ENCODE data around the gene AWAT1.
A peak's percentile ranks its signal among the peaks of the same experiment; 100 is the strongest.
"Not testable (repeated sequence)": the region's sequence is repeated elsewhere in the genome, so short reads cannot be mapped to it uniquely, and the experiment has no call there.

AWAT1 gene

DNA sequence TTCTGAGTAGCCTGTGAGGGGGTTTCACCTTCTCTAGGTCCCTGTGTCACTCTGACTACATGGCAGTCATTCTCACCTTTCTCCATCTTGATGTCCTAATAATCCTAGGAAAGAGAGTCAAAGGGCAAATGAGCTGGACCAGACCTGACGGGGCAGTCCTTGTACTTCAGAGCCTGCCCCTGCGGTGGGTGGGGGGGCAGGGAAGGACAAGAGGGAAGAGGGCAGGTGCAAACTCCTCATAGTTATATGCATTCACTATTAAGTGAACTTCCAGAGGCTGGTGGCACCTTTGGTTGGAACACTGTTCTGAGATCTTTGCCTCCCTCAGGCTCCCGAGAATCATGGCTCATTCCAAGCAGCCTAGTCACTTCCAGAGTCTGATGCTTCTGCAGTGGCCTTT lies at the start of gene AWAT1:
Gene AWAT1, plus strand, starts transcription at position 301 of the 400 bp plus-strand sequence. Its CDS starts 41 bp downstream, at position 342.
- no peak for DNase-seq

DNA sequence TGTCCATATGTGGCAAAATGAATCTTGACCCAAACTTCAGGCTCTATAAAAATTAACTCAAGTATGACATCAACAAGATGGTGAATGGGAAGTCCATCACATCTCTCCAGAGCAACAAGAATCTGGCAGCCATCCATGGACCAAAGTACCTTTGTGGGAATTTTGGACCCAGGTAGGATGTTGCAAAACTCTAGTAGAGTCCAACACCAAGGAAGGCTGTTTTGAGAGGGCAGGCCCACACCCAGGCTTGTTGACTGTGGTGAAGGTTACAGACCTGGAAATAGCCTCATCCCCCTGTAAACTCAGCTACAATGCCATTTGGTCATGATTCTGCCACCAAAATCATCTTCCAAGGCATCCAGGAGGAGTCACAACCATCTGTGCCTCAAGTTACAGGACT lies 44.2 kb upstream of the AWAT1 start:
- DNase-seq: no peak

DNA sequence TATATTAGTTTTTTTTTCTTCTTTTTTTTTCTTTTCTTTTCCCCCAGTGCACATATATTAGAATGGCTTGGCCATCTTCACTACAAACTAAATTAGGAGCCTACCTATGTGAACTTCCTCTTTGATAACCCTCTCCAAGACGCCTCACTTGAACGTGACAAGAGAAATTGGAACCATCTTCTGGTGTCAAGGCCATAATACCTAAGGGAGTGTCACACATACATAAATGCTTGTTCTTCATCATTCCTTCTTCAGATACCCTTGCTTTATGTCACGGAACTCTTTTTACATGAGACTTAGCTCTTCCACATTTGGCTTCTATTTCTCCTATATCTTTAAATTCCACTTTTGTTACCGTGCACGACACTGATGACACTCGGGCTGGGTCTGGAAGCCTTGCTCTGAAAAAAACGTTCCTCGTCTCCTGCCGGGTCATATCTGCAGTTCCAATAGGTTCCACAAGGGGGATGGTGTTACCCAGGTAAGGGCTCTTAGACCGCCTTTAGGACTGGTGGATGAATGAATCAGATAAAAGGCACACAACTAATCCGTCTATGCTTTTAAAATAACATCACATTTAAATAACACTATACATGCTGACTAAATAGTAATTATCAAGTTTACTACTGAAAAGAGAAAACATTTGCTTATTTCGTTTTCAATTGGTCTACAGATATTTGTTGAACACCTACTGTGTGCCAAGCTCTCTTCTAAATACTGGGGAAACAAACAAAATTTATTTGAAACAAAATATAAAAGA lies 37.3 kb upstream of the AWAT1 start:
- DNase-seq: peak; percentile 46 to 75

DNA sequence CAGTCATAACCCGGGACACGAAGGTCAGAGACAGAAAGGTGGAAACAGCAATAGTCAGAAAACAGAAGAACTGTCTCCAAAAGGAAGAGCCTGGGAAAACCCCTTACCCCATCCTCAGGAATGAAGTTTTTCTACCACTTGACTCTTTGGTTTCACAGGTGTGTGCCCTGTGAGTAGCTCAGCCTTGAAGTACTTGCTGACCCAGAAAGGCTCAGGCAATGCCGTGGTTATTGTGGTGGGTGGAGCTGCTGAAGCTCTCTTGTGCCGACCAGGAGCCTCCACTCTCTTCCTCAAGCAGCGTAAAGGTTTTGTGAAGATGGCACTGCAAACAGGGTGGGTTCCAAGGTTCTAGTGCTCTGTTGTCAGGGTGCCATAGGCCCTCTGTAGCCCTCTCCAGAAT lies 32.7 kb upstream of the AWAT1 start:
- DNase-seq: no peak

DNA sequence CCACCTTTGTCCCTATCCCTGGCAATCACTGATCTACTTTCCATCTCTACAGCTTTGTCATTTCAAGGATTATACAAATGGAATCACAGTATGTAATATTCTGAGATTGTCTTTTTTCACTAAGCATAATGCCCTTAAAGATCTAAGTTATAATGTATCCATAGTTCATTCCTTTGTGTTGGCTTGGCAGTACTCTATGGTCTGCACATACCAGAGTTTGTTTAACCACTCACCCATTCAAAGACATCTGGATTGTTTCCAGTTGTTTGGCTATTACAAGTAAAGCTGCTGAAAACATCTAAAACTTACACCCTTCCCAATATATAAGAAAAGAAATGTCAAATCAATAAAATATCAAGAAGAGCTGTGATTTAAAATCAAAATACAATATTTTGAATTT lies 26.0 kb upstream of the AWAT1 start:
- no peak for DNase-seq

DNA sequence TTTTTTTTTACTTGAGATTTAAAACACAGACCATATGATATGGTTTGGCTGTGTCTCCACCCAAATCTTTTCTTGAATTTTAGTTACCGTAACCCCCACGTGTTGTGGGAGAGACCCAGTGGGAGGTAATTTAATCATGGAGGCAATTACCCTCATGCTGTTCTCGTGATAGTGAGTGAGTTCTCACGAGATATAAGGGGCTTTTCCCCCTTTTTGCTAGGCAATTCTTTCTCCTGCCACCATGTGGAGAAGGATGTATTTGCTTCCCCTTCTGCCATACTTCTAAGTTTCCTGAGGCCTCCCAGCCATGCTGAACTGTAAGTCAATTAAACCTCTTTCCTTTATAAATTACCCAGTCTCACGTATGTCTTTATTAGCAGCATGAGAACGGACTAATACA lies 24.9 kb upstream of the AWAT1 start:
- not testable (repeated sequence) for DNase-seq

DNA sequence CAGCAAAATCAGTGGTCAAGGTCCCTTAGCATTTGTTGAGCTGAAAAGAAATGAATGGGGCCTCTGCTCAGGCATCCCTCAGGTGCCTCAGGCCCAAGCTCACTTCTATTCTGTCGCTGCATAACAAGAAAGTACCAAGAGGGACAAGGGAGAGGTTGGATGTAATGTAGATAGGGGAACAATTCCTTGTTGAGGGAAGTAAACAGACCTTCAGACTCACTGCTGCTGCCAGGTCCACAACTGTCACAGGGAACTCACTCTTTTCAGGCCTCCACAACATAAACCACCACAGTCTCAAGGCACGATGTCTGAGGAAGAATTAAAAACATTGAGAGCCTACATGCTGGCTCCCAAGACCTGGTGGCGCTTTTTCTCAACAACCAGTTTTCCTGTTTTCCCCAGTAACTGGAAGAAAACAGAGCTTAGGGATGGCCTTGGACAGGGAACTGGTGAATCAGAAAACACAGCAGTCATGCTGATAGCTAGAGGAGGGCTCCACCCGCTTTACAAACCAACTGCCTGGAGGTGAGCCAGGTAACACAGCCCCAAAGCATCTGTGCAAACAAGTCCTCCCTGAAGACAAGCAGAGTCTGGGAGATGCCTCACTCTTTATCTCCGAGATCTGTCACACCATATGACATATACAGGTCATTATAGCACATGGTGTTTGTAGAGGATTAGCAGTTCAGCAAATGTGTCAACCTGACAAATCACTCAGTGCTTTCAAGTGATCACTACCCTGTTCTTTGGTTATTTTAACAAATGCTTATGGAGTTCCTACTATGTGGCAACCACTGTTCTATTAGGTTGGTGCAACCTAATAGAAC lies 14.3 kb upstream of the AWAT1 start:
- DNase-seq: no peak

DNA sequence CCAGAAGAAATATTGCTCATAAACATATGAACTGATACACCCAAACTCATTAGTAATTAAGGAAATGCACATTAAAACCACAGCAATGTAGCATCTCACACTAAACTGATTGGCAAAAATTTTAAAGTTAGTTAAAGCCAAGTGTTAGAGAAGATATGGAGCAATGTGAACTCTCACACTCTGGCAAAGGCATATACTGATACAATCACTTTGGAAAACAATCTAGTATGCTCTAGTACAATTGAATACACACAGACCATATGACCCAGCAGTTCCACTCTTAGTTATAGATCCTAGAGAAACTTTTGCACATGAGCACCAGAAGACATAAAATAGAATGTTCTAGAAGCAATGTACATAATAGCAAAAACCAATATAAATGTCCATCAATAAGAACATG lies 8.4 kb upstream of the AWAT1 start:
- no peak for DNase-seq

DNA sequence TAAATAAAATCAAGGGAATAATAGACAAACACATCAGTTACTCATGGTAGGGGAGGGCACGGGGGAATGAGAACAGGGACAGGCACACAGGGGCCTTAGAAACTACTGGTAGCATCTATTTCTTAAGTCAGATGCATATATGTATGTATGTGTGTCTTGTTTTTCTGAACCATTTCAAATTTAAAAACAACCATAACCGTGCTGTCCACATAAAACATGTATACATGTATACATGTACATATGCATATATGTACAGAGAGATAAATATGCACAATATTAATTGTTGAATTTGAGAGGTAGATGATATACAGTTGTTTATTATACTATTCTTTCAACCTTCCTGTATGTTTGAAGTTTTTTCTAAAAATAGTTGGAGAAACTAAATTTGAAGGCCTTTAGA lies 7.8 kb upstream of the AWAT1 start:
- DNase-seq: no peak

DNA sequence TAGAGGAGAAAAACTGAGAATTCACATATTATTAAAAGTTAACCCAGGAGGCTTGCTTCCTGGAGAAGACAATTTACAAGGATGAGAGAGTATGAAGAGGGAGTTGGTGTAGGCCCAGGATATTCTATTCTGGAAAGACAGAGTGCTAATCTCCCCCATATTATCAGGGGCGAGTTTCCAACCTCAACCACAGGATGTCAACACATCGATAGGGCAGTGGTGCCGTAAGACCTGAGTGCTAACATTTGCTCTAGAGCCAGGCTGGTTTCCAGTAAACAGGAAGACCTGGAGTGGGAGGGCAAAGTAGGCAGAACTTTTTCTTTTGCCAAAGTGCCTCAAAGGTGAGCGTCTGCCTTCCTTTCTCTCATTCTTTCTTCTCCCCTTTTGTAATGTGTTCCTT lies 2.8 kb upstream of the AWAT1 start:
- no peak for DNase-seq

DNA sequence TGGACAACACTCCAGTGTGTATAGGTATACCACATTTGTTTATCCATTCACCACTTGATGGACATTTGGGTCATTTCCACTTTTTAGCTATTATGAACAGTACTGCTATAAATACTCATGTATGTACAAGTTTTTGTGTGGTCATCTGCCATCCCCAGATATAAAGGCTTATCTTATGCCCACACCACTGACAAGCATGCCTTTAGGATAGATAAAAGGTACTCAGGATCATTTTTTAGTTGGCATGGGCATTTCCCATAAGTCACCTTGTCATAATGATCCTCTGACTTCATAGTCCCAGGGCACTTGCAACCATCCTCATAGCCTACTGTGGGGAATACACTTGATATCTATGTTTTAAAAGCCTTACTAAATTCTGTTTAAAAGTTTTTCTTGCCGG lies 6.3 kb downstream of the AWAT1 start:
- DNase-seq: no peak

DNA sequence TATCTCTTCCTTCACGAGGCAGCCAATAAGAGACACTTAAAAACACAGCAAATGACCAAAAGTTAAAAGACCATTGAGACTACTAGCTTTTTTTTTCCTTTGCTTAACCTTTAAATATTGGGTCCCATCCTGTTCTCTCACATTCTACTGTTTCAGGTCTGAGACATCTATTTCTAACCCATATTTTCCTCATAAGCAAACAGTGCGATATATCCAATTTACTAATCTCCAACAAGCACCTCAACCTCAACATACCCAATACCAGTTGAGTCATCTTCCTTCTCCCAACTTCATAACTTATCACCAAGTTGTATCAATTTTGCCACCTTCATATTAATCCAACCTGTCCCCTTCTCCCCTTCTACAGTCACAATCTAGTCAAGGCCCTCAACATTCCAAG lies 7.0 kb downstream of the AWAT1 start:
- no peak for DNase-seq

DNA sequence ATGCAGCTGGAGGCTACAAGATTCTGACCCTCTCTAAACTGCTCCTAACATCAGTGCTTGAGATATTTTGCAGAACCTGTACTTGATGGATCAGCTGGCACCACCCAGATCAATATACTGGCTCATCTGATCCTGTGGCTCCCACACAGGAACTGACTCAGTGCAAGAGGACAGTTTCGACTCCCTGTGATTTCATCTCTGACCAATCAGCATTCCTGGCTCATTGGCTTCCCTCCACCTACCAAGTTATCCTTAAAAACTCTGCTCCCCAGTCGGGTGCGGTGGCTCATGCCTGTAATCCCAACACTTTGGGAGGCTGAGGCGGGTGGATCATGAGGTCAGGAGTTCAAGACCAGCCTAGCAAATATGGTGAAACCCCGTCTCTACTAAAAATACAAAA lies 9.1 kb downstream of the AWAT1 start:
- not testable (repeated sequence) for DNase-seq

DNA sequence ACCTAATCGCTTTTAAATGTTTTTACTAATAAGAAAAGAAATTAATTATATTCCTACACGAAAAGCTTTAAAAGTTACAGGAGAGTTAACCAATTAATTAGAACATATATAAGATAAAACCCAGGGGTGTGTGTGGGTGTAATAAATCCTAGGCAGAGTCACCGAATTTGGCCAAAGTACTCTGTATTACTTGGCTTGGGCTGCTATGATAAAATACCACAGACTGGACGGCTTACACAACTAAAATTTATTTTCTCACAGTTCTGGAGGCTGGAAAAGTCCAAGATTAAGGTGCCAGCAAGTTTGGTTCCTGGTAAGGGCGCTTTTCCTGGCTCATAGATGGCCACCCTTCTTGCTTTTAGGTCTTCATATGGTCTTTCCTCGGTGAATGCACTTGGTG lies 10.4 kb downstream of the AWAT1 start:
- DNase-seq: no peak

DNA sequence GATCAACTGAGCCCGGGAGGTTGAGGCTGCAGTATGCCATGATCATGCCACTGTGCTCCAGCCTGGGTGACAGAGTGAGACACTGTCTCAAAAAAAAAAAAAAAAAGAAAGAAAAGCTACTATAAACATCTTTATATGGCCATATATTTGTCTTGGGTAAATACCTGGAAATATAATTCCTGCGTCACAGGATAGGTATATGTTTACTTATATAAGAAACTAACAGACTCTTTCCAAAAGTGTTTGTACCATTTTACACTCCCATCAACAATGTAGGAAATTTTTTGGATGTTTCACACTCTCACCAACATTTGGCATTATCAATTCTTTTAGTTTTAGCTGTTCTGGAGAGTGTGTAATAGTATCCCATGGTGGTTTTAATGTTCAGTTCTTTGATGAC lies 12.8 kb downstream of the AWAT1 start:
- DNase-seq: no peak

DNA sequence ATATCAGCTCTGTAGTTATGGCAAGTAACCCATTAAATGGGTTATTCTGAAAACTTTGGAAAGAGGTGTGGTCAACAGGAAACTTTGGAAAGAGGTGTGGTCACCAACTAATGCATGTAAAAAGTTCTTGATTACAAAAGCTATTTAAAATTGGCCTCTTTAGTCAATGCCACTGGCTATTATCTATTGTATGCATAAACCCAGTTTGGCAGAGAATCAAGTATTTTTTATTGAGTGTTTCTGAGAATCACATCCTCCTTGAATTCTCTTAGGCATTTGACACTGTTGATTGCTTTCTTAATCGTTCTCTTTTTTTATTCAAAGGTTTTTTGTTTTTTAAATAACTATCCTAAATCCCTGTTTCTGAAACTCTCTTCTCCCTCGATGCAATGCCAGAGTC lies 18.0 kb downstream of the AWAT1 start:
- no peak for DNase-seq

DNA sequence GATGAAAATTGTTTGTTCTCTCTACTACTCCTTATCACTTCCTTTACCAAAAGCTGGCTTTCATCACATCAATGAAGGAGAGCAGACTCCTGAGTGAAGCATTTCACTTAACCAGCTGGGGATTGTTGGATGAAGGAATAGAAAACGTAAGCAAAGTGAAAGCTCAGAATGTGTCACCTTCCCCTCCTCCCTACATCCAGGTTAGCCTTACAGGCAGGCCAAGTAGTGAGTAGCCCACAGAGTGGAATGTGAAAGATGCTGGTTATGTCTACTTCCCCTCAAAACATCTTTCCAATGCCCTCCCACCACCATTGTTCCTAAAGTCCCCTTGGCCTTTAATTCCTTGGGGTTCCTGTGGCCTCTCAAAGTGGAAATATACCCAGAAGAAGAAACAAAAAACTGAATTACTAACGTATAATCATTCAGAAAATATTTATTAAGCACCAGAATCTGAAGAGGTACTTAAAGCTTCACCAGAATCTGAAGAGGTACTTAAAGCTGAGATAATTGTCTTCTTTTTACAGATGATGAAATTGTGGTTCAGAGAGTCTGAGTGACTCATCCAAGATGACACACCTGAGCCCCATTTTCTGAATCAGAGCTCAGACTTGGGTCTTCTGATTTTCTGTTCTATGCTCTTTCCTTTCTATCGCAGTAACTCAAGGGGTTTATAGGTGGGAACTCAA lies 19.1 kb downstream of the AWAT1 start:
- no peak for DNase-seq

DNA sequence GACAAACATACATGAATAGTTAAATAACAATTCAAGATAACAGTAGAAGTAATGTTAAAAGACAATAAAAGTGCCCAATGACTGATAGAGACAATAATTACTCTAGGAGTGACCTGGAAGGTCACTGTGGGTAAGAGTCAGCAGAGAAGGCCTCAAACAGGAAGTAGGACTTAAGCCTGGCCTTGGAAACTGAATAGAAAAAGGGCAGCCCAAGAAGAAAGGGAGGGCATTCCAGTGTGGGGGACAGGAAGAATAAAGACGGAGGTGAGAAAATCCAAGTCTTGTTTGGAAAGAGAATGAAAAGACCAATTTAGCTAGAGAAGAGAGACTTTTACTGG lies 19.6 kb downstream of the AWAT1 start:
- DNase-seq: no peak

DNA sequence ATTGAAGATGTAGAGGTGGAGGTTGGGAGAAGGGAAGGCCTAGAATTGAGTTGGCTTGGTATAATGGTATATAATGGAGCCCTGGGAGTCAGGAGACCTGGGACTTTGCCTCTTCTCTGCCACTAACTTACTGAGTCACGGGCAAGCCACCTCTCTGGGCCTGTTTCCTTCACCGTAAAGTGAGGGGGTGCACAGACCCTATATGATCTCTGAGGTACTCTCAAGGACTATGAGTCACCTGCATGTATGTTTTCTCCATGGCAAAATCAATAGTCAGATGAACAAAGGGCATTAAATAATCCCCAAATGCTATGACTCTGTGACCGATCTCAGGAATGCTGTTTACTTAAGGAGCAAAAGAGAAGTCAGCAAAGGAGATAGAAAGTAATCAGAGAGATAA lies 20.5 kb downstream of the AWAT1 start:
- no peak for DNase-seq

DNA sequence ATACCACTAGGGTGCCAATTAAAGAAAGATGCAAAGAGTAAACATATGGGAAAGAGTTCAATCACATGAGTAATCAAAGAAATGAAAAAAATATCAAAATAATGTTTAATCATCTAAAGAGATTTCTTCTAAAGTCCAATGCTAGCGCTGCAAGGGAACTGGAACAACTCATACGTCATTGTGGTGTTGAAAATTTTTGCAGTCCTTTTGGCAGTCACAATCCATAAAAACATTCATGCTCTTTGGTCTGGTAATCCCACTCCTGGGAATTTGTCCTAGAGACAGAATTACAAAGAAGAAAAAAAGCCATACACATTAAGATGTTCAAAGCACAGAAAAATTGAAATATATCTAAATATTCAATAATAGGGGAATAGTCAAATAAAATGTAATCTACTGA lies 21.0 kb downstream of the AWAT1 start:
- DNase-seq: no peak

DNA sequence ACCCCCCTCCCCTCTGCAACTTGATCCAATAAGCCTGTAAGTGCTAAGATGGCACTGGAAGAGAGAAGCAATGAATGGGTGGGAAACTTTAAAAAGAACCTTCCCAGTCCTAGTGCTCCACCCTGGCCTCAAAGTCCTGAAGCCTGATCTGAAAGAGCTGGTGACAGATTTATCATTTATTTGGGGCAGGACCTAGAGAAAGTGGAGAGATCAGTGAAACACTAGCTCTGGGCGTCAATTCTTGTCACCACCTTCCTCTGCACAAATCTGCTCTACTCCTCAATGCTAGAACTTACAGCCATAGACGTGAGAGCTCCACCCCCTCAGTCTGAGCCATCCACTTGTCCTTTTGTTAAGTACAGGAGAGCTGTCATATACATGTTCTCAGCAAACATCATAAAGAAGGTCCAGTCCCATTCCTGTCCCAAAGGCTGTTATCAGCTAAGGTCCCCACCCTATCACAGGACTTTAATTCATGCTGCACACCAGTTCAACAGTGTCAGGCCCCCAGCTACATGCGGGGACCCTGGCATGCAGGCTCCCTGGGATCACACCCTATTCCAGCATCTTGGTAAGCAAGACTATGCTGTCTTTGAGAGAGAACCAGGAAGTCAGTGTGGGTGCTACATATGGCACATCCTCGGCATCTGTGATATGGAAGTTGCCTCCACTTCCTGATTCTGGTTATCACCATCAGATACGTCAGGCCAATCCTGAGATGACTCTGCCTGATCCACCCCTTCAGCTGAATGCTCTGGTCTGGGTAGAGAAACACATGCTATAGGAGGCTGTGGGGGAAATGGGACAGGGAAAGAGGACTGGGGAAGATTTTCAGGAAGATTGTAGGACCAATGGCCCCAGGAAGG lies 23.2 kb downstream of the AWAT1 start:
- DNase-seq: no peak

DNA sequence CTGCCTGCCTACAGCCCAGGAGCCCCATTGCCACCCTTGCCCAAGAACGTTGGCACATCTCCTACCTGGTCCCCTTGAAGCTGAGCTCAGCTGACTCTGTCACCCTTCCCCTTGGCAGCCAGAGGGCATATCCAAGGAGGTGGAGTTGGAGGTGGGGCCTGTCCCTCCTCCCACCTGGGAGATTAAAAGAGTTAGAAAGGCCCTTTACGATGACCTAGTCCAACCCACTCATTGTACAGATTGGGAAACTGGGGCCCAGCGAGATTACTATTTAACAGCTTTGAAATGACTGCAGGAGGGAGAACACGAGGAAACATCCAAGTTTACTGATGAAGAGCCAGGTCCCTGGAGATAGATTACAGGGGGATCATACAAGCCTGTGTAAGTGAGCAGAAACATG lies 25.6 kb downstream of the AWAT1 start, which contains the start of gene P2RY4:
Gene P2RY4, minus strand, starts transcription at position 101 of the 400 bp plus-strand sequence. CDS start 580 bp downstream, outside the sequence.
- no peak for DNase-seq

Data from CD4-positive, alpha-beta T cell treated with Interferon alpha-2 for 1 hour (primary cell).